Lower leg skin (tissue), 4 donors: ENCODE measurements around the gene NUDT12. TPM values are rescaled to one million over a fixed set of nuclear protein-coding genes. Genes with fewer than 3 reads are reported as not detected.

Experiments
- DNase-seq, 2 donors: peaks; one replicate each; pipeline ENCODE4 v3.0.0-alpha.2; 2019; ENCODE audit warnings: low spot score in 2 of 2
- H3K4me3 ChIP-seq: fragments of 200-600 bp; sonication (generic); 2 replicates; pipeline ENCODE4 v1.5.1; 2017; ENCODE audit warnings: mild to moderate bottlenecking, low read depth; ENCODE audit not compliant: poor library complexity, severe bottlenecking
- POLR2A ChIP-seq, 2 donors: fragments of 450-650 bp; IDR thresholded peaks; one replicate each; pipeline ENCODE4 v1.6.1; 2016 to 2017; ENCODE audit warnings: antibody characterized with exemption in 2 of 2, mild to moderate bottlenecking in 1 of 2, moderate library complexity in 1 of 2
- WGBS, 2 donors: methylation state at CpG; one replicate each; pipeline ENCODE4 v1.1.5; 2018; 5-methylcytosine and 5-hydroxymethylcytosine counted together
- intact Hi-C: fragments of 100-400 bp; cut with DNase I; formaldehyde crosslinking; loops from one replicate; pipeline ENCODE4 v1.15.0; 2023; ENCODE audit warnings: low total_unique reads
- total RNA-seq, 4 donors: library from RNA; depleted of rRNA; stranded (reverse); fragments of >200 nt; gene quantifications; one replicate each; pipeline ENCODE4 v1.1.0, GENCODE V29; 2016
- TF ChIP-seq, protein P1 (sequence below), 3 donors: fragments of 450-650 bp; IDR thresholded peaks; one replicate each; pipeline ENCODE4 v1.5.1; 2016; ENCODE audit warnings: antibody characterized with exemption in 3 of 3, mild to moderate bottlenecking in 3 of 3, moderate library complexity in 2 of 3

The NUDT12 gene
- total RNA-seq, 4 donors from 2014 or later, result 11.5 to 14.5 (median 12.5) TPM

DNA sequence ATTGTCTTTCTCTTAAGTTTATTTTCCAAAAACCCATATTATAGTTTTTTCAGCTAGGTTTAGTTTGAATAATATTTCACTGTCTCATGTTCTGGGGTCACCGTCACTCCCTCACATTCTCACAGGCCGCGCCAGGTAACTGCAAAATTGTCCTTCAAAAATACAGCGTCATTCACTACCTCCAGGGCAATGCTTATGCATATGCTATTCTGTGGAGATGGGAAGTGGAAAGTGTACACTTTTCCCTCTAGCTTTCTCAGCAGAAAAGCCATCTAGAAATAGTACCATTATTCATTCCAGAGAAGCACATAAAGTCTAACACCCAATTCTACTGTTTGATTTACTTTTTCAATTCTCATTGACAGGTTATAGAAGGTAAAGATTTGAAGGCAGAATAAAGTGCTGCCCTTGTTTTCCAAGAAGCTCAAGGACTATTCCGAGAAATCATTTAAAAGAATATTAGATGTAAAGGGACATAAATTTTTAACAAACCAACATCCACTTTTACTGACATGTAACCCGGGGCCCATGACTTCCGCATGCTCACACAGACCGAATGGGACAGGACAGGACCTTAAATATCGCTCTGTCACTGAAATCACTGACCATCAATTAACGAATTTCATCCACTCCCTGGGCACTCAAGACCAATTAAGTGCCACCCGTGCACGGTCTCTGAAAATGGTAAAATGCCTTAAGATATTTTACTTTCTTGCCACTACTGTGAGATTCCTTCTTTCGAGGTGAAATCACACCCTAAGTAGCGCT lies 720 bp downstream of the NUDT12 start:
- no peak for DNase-seq
- no peak for TF ChIP-seq POLR2A (IDR thresholded peaks at IDR 0.05)
- TF ChIP-seq, protein P1, sequence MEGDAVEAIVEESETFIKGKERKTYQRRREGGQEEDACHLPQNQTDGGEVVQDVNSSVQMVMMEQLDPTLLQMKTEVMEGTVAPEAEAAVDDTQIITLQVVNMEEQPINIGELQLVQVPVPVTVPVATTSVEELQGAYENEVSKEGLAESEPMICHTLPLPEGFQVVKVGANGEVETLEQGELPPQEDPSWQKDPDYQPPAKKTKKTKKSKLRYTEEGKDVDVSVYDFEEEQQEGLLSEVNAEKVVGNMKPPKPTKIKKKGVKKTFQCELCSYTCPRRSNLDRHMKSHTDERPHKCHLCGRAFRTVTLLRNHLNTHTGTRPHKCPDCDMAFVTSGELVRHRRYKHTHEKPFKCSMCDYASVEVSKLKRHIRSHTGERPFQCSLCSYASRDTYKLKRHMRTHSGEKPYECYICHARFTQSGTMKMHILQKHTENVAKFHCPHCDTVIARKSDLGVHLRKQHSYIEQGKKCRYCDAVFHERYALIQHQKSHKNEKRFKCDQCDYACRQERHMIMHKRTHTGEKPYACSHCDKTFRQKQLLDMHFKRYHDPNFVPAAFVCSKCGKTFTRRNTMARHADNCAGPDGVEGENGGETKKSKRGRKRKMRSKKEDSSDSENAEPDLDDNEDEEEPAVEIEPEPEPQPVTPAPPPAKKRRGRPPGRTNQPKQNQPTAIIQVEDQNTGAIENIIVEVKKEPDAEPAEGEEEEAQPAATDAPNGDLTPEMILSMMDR (IDR thresholded peaks at IDR 0.05), result no peak
- intact Hi-C loops, result no loop called here
- 15 to 24% methylated on average over 14 of the region's 14 CpGs for WGBS, 2 donors
- peak overlapping the region; percentile 81 for H3K4me3 ChIP-seq

GRCh38 chr5:103560826-103561225 lies 1.8 kb downstream of the NUDT12 start:
- intact Hi-C loops, result no loop called here
- WGBS, 2 donors, result 93% methylated on average over 3 of the region's 3 CpGs
- H3K4me3 ChIP-seq, result no peak overlapping the region
- DNase-seq, result no peak
- no peak for TF ChIP-seq POLR2A (IDR thresholded peaks at IDR 0.05)
- TF ChIP-seq, protein P1 (IDR thresholded peaks at IDR 0.05), result no peak

GRCh38 chr5:103546858-103547257 lies 15.7 kb downstream of the NUDT12 start:
- no peak for TF ChIP-seq POLR2A (IDR thresholded peaks at IDR 0.05)
- TF ChIP-seq, protein P1 (IDR thresholded peaks at IDR 0.05), result no peak
- DNase-seq, result no peak
- H3K4me3 ChIP-seq, result no peak overlapping the region
- intact Hi-C loops, result no loop called here
- 88 to 91% methylated on average over 2 of the region's 2 CpGs for whole genome bisulfite sequencing, 2 donors

GRCh38 chr5:103542441-103542840 lies 20.1 kb downstream of the NUDT12 start:
- no peak for DNase-seq
- no peak for TF ChIP-seq POLR2A (IDR thresholded peaks at IDR 0.05)
- TF ChIP-seq, protein P1 (IDR thresholded peaks at IDR 0.05), result no peak
- H3K4me3 ChIP-seq, result no peak overlapping the region
- intact Hi-C loops, result no loop called here

- no peak for DNase-seq
- intact Hi-C loops, result no loop called here
- TF ChIP-seq, protein P1 (IDR thresholded peaks at IDR 0.05), result no peak
- no peak for TF ChIP-seq POLR2A (IDR thresholded peaks at IDR 0.05)
- no peak overlapping the region for H3K4me3 ChIP-seq
- WGBS, 2 donors, result 83 to 86% methylated on average over 3 of the region's 3 CpGs
These were observed 21.0 kb downstream of the NUDT12 start for GRCh38 chr5:103541569-103541968.

GRCh38 chr5:103541114-103541513 lies 21.5 kb downstream of the NUDT12 start:
- 86 to 88% methylated on average over 2 of the region's 2 CpGs for WGBS, 2 donors
- H3K4me3 ChIP-seq, result no peak overlapping the region
- intact Hi-C loops, result no loop called here

More at GRCh38 chr5:103541114-103541513, 21.5 kb downstream of the NUDT12 start:
- no peak for DNase-seq
- no peak for TF ChIP-seq POLR2A (IDR thresholded peaks at IDR 0.05)
- TF ChIP-seq, protein P1 (IDR thresholded peaks at IDR 0.05), result no peak
